ENCODE measurements around the gene TIMP1.
"Not testable (repeated sequence)": the region's sequence is repeated elsewhere in the genome, so short reads cannot be mapped to it uniquely, and the experiment has no call there.

TIMP1 gene

GRCh38 chrX:47574076-47574546, 8.1 kb upstream of the TIMP1 start:
- DNase-seq, result peak in 1 of 2 experiments; percentile 18

GRCh38 chrX:47574547-47575301, 7.5 kb upstream of the TIMP1 start:
- DNase-seq, result peak in 1 of 2 experiments; percentile 16

GRCh38 chrX:47576021-47576898, 6.0 kb upstream of the TIMP1 start:
- DNase-seq, result peak in 1 of 2 experiments; percentile 16

GRCh38 chrX:47577424-47577823, 4.8 kb upstream of the TIMP1 start:
- peak in 1 of 2 experiments; percentile 17 for DNase-seq

GRCh38 chrX:47577901-47578300, 4.3 kb upstream of the TIMP1 start:
- no peak for DNase-seq

- no peak for DNase-seq
These were observed 3.5 kb upstream of the TIMP1 start for GRCh38 chrX:47578692-47579091.

GRCh38 chrX:47579537-47579936, 2.7 kb upstream of the TIMP1 start:
- peak; percentile 54 to 68 for DNase-seq

GRCh38 chrX:47583240-47583861, 1.1 kb downstream of the TIMP1 start:
- peak in 1 of 2 experiments; percentile 19 for DNase-seq

- DNase-seq, result no peak
These were observed 2.5 kb downstream of the TIMP1 start for GRCh38 chrX:47584714-47585113.

- DNase-seq, result no peak
These were observed 3.0 kb downstream of the TIMP1 start for GRCh38 chrX:47585273-47585672.

GRCh38 chrX:47586043-47586787, 4.0 kb downstream of the TIMP1 start:
- DNase-seq, result no peak

- DNase-seq, result no peak
These were observed 5.1 kb downstream of the TIMP1 start for GRCh38 chrX:47587091-47587891.

- no peak for DNase-seq
These were observed 5.9 kb downstream of the TIMP1 start for GRCh38 chrX:47587906-47588735.

- DNase-seq, result no peak
These were observed 8.7 kb downstream of the TIMP1 start for GRCh38 chrX:47590984-47591383.

GRCh38 chrX:47593522-47593921, 11.3 kb downstream of the TIMP1 start:
- no peak for DNase-seq

GRCh38 chrX:47595716-47596251, 13.5 kb downstream of the TIMP1 start:
- no peak for DNase-seq

- no peak for DNase-seq
These were observed 14.0 kb downstream of the TIMP1 start for GRCh38 chrX:47596256-47596655.

- no peak for DNase-seq
These were observed 15.0 kb downstream of the TIMP1 start for GRCh38 chrX:47597222-47597621.

GRCh38 chrX:47603125-47603524, 20.9 kb downstream of the TIMP1 start:
- not testable (repeated sequence) for DNase-seq

- DNase-seq, result no peak
These were observed 22.8 kb downstream of the TIMP1 start for GRCh38 chrX:47605024-47605423.
